ENCODE data around the gene DDTL.
"Not testable (repeated sequence)": the region's sequence is repeated elsewhere in the genome, so short reads cannot be mapped to it uniquely, and the experiment has no call there.

DNA sequence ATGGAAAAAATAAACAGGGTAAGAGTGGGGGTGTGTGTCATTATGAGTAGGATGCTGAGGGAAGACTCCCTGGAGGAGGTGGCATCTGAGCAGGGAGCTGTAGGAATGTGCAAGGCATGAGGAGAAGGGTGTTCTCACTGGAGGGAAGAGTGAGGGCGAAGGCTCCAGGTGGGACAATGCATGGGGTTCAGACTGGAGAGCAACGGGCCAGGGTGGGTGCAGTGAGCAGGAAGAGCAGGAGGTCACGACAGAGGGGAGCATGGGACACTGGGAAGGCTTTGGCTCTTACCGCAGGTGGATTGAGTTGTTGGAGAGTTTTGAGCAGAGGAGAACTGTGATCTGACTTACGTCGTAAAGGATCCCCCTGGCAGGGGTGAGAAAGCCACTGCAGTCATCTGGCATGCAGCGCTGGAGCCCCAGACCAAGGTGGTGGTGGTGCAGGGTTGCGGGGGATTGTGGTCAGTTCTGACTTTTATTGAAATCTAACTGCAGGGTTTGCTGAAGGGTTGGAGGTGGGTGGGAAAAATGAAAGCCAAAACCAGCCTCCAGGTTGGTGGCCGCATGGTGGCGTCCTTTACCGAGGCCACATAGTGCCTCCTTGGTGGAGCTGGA is 13.8 kb upstream of the DDTL start:
- TF ChIP-seq CTCF (IDR thresholded peaks at IDR 0.05); REST (IDR thresholded peaks at IDR 0.05; ENCODE audit: insufficient read depth in 1 of 2, low read depth in 2 of 2, low read length in 1 of 2): not testable (repeated sequence)

Measured in Panc1 (cell line).